A673 (cell line): ENCODE measurements around the gene SUMO3.

Experiments
- CTCF ChIP-seq: fragments of 300-800, 200-600 bp; sonication (generic); conservative IDR thresholded peaks from 2 replicates; pipeline ENCODE4 v1.5.1; 2017; ENCODE audit warnings: low read depth, mild to moderate bottlenecking, antibody characterized with exemption, low read length, moderate library complexity, mixed read lengths
- EZH2 ChIP-seq: fragments of 200-600 bp; sonication (generic); IDR thresholded peaks from 2 replicates; pipeline ENCODE4 v1.6.1; 2017; ENCODE audit warnings: borderline replicate concordance, low read depth, mild to moderate bottlenecking, mixed read lengths, antibody characterized with exemption, low read length; ENCODE audit not compliant: poor library complexity, severe bottlenecking

GRCh38 chr21:44810779-44811178 lies 7.1 kb downstream of the SUMO3 start:
- TF ChIP-seq CTCF (no peak), EZH2 (no peak)
